Activated naive CD8-positive, alpha-beta T cell treated with anti-CD3 and anti-CD28 coated beads, Interleukin-2, amount 10 ng/mL, durations not matched to agents 7 days and 5 days (primary cell): ENCODE data around the gene RNGTT. TPM values are rescaled to one million over a fixed set of nuclear protein-coding genes. Genes with fewer than 3 reads are reported as not detected.

Source experiments
- ATAC-seq: fragments of 150-1000 bp; cut with Tn5 transposase; one replicate; pipeline ENCODE4 v1.10.0; 2021; ENCODE audit warnings: low read depth, moderate library complexity
- POLR2A ChIA-PET: fragments of 350-600 bp; sonication (Branson Sonifier 250); formaldehyde crosslinking; loops from one replicate; lab custom pipeline; 2021; ENCODE audit warnings: antibody characterized with exemption; lab: Charles Lee
- DNase-seq: peaks from one replicate; pipeline ENCODE4 v3.0.0; 2021
- H3K27ac Mint-ChIP-seq: one replicate; pipeline ENCODE4 v1.8.0; 2022; ENCODE audit warnings: mild to moderate bottlenecking, mixed read lengths
- H3K27me3 Mint-ChIP-seq: one replicate; pipeline ENCODE4 v1.8.0; 2022; ENCODE audit warnings: mild to moderate bottlenecking, moderate library complexity, mixed read lengths
- H3K36me3 Mint-ChIP-seq: one replicate; pipeline ENCODE4 v1.8.0; 2021; ENCODE audit warnings: mild to moderate bottlenecking, mixed read lengths
- H3K4me1 Mint-ChIP-seq: one replicate; pipeline ENCODE4 v1.8.0; 2021; ENCODE audit warnings: mixed read lengths
- H3K4me3 Mint-ChIP-seq: one replicate; pipeline ENCODE4 v1.8.0; 2022; ENCODE audit warnings: mild to moderate bottlenecking, moderate library complexity, mixed read lengths
- H3K9me3 Mint-ChIP-seq: one replicate; pipeline ENCODE4 v1.8.0; 2021; ENCODE audit warnings: mixed read lengths
- total RNA-seq, 2 experiments: library from RNA; stranded (reverse); gene quantifications; one replicate each; pipeline ENCODE4 v1.2.3, GENCODE V29; 2021

RNGTT gene
- total RNA-seq, 2 experiments from 2014 or later = 19.9 to 20.1 TPM

DNA sequence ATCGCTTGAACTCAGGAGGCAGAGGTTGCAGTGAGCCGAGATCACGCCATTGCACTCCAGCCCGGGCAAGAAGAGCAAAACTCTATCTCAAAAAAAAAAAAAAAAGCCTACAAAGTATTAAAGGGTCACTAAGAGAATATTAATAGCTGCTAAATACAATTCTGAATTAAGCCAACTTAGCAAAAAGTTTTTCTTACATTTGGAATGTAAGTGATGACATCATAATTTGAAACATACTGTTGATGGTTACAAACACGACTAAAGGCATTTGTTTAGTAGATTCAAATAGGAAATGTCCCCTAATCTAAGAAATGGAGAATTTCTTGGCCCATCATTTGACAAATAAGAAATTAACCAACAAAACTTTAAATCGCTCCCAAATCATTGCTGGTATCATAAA lies 282.8 kb downstream of the RNGTT start:
- Mint-ChIP-seq H3K27ac (no peak overlapping the region), H3K9me3 (peaks cover 2% of the 10 kb centered on the region), H3K36me3 (peaks cover 16% of the 10 kb centered on the region), H3K4me1 (no peaks in the 10 kb centered on the region), H3K27me3 (no peaks in the 10 kb centered on the region), H3K4me3 (no peak overlapping the region)
- POLR2A ChIA-PET = no interaction called here
- no peak for ATAC-seq
- no peak for DNase-seq

DNA sequence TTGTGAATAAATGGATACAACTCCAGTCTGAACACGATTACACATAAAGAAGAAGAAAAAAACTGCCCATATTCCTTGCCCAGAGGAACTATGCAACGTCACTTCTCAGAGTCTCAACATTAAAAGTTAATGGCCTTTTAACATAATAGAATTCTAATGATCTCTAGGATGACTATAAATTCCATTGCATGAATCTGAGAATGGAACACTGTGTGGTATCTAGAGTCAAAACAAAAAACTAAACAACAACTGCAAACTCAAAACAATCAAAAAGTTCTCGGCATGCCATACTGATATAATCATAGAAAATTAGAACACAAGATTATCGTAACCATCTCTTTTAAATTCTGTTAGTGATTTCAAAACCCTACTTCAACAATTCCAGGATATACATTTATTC lies 283.6 kb downstream of the RNGTT start:
- Mint-ChIP-seq H3K36me3 (peaks cover 16% of the 10 kb centered on the region), H3K27ac (no peak overlapping the region), H3K4me3 (no peak overlapping the region), H3K27me3 (no peaks in the 10 kb centered on the region), H3K4me1 (no peaks in the 10 kb centered on the region), H3K9me3 (peaks cover 2% of the 10 kb centered on the region)
- DNase-seq (no peak), ATAC-seq (no peak)
- POLR2A ChIA-PET = no interaction called here

DNA sequence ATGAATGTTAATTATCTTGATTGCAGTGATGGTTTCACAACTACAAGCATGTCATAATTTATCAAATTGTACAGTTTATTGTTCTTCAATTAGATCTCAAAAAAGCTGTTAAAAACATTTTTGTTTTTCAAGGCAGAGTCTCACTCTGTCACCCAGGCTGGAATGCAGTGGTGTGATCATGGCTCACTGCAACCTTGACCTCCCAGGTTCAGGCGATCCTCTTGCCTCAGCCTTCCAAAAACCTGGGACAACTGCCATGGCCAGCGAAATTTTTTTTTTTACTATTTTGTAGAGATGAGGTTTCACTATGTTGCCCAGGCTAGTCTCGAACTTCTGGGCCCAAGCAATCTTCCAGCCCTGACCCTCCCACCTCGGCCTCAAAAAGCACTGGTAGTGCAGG lies 286.1 kb downstream of the RNGTT start:
- H3K36me3 Mint-ChIP-seq = peaks cover 27% of the 10 kb centered on the region
- POLR2A ChIA-PET = no interaction called here
- no peak overlapping the region for H3K4me3 Mint-ChIP-seq
- H3K27me3 Mint-ChIP-seq = no peaks in the 10 kb centered on the region
- no peak overlapping the region for H3K27ac Mint-ChIP-seq
- peaks cover 2% of the 10 kb centered on the region for H3K9me3 Mint-ChIP-seq
- ATAC-seq (no peak), DNase-seq (no peak)
- H3K4me1 Mint-ChIP-seq = no peaks in the 10 kb centered on the region

DNA sequence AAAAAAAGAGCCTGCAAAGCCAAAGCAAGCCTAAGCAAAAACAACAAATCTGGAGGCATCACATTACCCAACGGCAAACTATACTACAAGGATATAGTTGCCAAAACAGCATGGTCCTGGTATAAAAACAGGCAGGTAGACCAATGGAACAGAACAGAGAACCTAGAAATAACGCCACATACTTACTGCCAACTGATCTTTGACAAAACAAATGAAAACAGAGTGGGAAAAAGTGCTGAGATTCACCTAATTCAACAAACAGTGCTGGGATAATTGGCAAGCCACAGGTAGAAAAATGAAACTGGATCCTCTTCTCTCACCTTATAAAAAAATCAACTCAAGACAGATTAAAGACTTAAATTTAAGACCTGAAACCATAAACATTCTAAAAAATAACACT lies 291.8 kb downstream of the RNGTT start:
- POLR2A ChIA-PET = no interaction called here
- H3K27ac Mint-ChIP-seq = no peak overlapping the region
- H3K36me3 Mint-ChIP-seq = peaks cover 53% of the 10 kb centered on the region
- no peak overlapping the region for H3K4me3 Mint-ChIP-seq
- peaks cover 20% of the 10 kb centered on the region for H3K9me3 Mint-ChIP-seq
- ATAC-seq (no peak), DNase-seq (no peak)
- H3K27me3 Mint-ChIP-seq = no peaks in the 10 kb centered on the region
- no peaks in the 10 kb centered on the region for H3K4me1 Mint-ChIP-seq

DNA sequence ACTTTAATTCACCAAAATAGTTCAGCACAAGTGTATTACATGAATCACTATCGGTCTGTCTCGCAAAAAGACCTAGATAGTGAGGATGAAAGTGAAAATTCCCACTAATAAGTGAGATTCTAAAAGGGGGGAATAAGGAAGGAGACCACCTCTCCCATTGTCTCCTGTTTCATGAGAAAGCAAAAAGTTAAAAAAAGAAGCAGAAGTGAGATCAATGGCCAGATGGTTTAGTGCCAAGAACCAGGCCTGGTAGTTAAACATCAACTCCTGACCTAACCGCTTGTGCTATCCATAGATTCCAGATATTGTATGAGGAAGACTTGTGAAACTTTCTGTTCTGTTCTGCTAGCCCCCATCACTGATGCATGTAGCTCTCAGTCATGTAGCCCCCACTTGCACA lies 293.0 kb downstream of the RNGTT start:
- H3K27ac Mint-ChIP-seq = no peak overlapping the region
- H3K4me3 Mint-ChIP-seq = no peak overlapping the region
- no peaks in the 10 kb centered on the region for H3K4me1 Mint-ChIP-seq
- H3K9me3 Mint-ChIP-seq = peaks cover 20% of the 10 kb centered on the region
- H3K36me3 Mint-ChIP-seq = peaks cover 51% of the 10 kb centered on the region
- ATAC-seq (no peak), DNase-seq (no peak)
- POLR2A ChIA-PET = no interaction called here
- H3K27me3 Mint-ChIP-seq = no peaks in the 10 kb centered on the region

DNA sequence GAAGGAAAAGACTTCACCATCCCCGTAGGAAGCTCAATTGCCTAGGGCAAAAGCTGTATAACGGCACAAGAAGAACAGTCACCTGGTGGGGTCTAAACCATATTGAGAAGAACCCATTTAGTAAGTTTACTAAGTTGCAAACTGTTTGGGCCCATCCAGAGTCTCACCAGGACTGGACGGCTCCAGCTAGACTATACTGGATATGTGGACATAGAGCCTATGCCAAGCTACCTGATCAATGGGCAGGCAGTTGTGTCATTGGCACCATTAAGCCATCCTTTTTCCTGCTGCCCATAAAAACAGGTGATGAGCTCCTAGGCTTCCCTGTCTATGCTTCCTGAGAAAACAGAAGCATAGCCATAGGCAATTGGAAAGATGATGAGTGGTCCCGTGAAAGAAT lies 293.9 kb downstream of the RNGTT start:
- ATAC-seq (no peak), DNase-seq (no peak)
- POLR2A ChIA-PET = no interaction called here
- no peak overlapping the region for H3K4me3 Mint-ChIP-seq
- H3K9me3 Mint-ChIP-seq = peaks cover 20% of the 10 kb centered on the region
- no peaks in the 10 kb centered on the region for H3K27me3 Mint-ChIP-seq
- no peaks in the 10 kb centered on the region for H3K4me1 Mint-ChIP-seq
- no peak overlapping the region for H3K27ac Mint-ChIP-seq
- H3K36me3 Mint-ChIP-seq = peaks cover 50% of the 10 kb centered on the region

DNA sequence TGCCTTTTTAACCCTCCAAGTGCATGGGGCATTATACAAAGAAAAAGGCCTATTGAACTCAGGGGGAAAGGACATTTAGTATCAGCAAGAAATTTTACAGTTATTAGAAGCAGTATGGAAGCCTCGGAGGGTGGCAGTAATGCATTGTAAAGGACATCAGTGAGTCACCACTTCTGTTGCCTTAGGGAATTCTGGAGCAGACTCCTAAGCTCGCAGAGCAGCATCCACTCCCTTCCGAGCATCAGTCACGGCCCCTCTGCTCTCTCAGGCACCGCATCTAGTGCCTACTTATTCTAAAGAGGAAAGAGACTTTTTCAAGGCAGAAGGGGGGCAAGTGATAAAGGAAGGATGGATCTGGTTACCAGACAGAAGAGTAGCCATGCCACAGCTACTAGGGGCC lies 296.5 kb downstream of the RNGTT start:
- H3K4me1 Mint-ChIP-seq = peaks cover 3% of the 10 kb centered on the region
- ATAC-seq (no peak), DNase-seq (no peak)
- no peaks in the 10 kb centered on the region for H3K27me3 Mint-ChIP-seq
- POLR2A ChIA-PET = no interaction called here
- no peak overlapping the region for H3K4me3 Mint-ChIP-seq
- H3K27ac Mint-ChIP-seq = no peak overlapping the region
- H3K9me3 Mint-ChIP-seq = peaks cover 27% of the 10 kb centered on the region
- peaks cover 51% of the 10 kb centered on the region for H3K36me3 Mint-ChIP-seq

DNA sequence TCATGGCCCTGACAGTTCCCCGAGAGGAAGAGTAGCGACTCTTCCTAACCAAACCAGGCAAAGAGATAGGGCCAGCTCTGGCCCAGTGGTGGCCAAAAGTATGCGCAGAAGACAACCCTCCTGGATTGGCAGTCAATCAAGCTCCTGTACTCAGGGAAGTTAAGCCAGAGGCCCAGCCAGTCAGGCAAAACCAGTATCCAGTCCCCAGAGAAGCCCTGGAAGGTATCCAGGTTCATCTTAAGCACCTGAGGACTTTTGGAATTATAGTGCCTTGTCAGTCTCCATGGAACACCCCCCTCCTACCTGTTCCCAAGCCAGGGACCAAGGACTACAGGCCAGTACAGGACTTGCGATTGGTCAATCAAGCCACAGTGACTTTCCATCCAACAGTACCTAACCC lies 298.3 kb downstream of the RNGTT start:
- peaks cover 20% of the 10 kb centered on the region for H3K9me3 Mint-ChIP-seq
- peaks cover 39% of the 10 kb centered on the region for H3K36me3 Mint-ChIP-seq

DNA sequence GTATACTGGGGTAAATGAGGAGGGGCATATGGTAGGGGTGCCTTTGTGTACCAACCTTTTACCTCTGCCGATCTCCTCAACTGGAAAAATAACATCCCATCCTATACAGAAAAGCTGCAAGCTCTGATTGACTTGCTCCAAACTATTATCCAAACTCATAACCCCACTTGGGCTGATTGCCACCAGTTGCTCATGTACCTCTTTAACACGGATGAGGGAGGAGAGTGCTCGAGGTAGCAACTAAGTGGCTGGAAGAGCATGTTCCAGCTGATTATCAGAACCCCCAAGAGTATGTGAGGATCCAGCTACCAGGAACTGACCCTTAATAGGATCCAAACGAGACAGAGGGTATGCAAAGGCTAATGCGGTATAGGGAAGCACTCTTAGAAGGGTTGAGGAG lies 299.6 kb downstream of the RNGTT start:
- peaks cover 4% of the 10 kb centered on the region for H3K4me1 Mint-ChIP-seq
- H3K9me3 Mint-ChIP-seq = peaks cover 17% of the 10 kb centered on the region
- H3K36me3 Mint-ChIP-seq = peaks cover 42% of the 10 kb centered on the region
- ATAC-seq (no peak), DNase-seq (no peak)
- no peak overlapping the region for H3K4me3 Mint-ChIP-seq
- no peaks in the 10 kb centered on the region for H3K27me3 Mint-ChIP-seq
- POLR2A ChIA-PET = no interaction called here
- no peak overlapping the region for H3K27ac Mint-ChIP-seq

More for the DNA sequence above, 298.3 kb downstream of the RNGTT start:
- DNase-seq (no peak), ATAC-seq (no peak)
- no peak overlapping the region for H3K4me3 Mint-ChIP-seq
- POLR2A ChIA-PET = no interaction called here
- H3K4me1 Mint-ChIP-seq = peaks cover 4% of the 10 kb centered on the region
- no peak overlapping the region for H3K27ac Mint-ChIP-seq
- no peaks in the 10 kb centered on the region for H3K27me3 Mint-ChIP-seq

DNA sequence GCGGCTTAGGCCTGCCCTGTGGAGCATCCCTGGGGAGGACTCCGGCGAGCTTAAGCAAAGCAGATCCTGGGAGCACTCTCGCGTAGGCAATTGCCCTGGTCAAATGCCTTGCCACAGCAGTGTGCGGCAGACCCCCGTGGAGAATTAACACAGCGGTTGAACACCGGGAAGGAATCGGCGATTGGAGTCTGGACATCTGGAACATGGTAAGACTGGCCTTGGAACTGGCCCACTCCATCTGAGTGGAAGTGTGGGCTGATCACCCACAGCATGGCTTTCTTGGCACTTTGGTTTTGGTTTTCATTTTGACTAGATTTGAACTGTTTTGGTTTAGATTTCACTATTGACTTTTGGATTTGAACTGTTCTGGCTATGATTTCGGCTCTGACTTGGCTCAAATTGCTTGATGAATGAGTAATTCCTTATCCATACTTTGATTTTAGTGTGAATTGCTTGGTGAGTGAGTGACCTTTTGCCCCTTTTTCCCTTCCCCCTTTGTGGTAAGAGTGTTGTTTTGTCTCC lies 300.7 kb downstream of the RNGTT start:
- POLR2A ChIA-PET = no interaction called here
- Mint-ChIP-seq H3K27me3 (no peaks in the 10 kb centered on the region), H3K4me1 (peaks cover 4% of the 10 kb centered on the region), H3K9me3 (peaks cover 15% of the 10 kb centered on the region), H3K27ac (no peak overlapping the region), H3K4me3 (no peak overlapping the region), H3K36me3 (peaks cover 46% of the 10 kb centered on the region)
- no peak for ATAC-seq
- no peak for DNase-seq

DNA sequence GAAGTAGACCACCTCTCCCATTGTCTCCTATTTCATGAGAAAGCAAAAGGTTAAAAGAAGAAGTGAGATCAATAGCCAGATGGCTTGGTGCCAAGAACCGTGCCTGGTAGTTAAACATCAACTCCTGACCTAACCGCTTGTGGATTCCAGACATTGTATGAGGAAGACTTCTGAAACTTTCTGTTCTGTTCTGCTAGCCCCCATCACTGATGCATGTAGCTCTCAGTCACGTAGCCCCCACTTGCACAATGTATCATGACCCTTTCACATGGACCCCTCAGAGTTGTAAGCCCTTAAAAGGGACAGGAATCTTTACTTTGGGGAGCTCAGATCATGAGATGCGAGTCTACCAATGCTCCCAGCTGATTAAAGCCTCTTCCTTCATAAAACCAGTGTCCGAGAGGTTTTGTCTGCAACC lies 301.2 kb downstream of the RNGTT start:
- DNase-seq = no peak
- POLR2A ChIA-PET = no interaction called here
- Mint-ChIP-seq H3K27ac (no peak overlapping the region), H3K9me3 (peaks cover 15% of the 10 kb centered on the region), H3K4me1 (peaks cover 4% of the 10 kb centered on the region), H3K36me3 (peaks cover 46% of the 10 kb centered on the region), H3K4me3 (no peak overlapping the region), H3K27me3 (no peaks in the 10 kb centered on the region)
- no peak for ATAC-seq

DNA sequence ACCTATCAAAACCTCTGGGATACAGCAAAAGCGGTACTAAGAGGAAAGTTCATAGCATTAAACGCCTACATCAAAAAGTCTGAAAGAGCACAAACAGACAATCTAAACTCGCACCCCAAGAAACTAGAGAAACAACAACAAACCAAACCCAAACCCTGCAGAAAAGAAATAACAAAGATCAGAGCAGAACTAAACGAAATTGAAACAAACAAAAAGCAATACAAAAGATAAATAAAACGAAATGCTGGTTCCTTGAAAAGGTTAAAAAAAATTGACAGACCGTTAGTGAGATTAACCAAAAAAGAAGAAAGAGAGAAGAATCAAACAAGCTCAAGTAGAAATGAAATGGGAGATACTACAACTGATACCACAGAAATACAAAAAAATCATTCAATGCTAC lies 302.3 kb downstream of the RNGTT start:
- H3K36me3 Mint-ChIP-seq = peaks cover 42% of the 10 kb centered on the region
- POLR2A ChIA-PET = no interaction called here
- ATAC-seq = no peak
- no peak for DNase-seq
- H3K4me1 Mint-ChIP-seq = peaks cover 4% of the 10 kb centered on the region
- no peaks in the 10 kb centered on the region for H3K27me3 Mint-ChIP-seq
- H3K27ac Mint-ChIP-seq = no peak overlapping the region
- peaks cover 15% of the 10 kb centered on the region for H3K9me3 Mint-ChIP-seq
- no peak overlapping the region for H3K4me3 Mint-ChIP-seq

DNA sequence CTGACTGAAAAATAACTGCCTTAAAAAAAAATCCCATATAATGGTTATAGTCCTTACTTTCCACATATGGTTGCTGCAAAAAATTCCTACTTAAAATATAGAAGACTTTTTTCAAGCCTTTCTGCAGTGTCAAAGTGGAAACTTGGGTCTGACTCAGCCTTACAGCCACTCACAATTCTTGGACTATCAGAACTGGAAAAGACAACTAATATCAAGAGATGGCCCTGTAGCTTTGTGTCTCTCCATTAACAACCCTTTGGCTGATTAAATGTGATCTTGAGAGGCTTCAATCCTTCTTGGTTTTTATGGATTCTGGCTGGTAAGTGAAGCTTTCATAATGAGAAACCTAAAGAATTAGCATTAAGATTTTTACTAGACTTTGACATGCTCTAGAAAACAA lies 307.8 kb downstream of the RNGTT start:
- Mint-ChIP-seq H3K4me3 (no peak overlapping the region), H3K4me1 (no peaks in the 10 kb centered on the region), H3K36me3 (peaks cover 26% of the 10 kb centered on the region), H3K27ac (no peak overlapping the region), H3K9me3 (peaks cover 1% of the 10 kb centered on the region), H3K27me3 (no peaks in the 10 kb centered on the region)
- POLR2A ChIA-PET = no interaction called here
- DNase-seq = no peak
- ATAC-seq = no peak

DNA sequence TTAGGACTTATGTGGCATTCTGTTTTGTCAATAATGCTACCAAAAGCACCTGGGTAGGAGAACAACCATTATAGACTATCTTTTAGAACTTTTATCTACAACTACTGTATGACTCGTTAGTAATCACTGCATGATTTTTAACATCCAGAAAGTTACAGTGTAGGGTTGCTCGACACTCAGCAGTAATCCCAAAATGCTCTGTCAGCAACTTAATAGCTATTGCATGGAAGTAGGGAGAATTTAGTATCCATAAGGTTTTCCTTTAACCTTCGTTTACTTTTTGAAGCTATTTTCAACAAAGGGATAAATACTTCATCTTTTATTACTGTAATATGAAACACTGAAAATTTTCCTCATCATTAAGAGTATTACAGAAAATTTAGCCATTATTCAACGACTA lies 309.5 kb downstream of the RNGTT start:
- H3K9me3 Mint-ChIP-seq = peaks cover 2% of the 10 kb centered on the region
- H3K27me3 Mint-ChIP-seq = no peaks in the 10 kb centered on the region
- DNase-seq (no peak), ATAC-seq (no peak)
- peaks cover 18% of the 10 kb centered on the region for H3K36me3 Mint-ChIP-seq
- H3K4me3 Mint-ChIP-seq = no peak overlapping the region
- H3K27ac Mint-ChIP-seq = no peak overlapping the region
- H3K4me1 Mint-ChIP-seq = no peaks in the 10 kb centered on the region
- POLR2A ChIA-PET = no interaction called here

DNA sequence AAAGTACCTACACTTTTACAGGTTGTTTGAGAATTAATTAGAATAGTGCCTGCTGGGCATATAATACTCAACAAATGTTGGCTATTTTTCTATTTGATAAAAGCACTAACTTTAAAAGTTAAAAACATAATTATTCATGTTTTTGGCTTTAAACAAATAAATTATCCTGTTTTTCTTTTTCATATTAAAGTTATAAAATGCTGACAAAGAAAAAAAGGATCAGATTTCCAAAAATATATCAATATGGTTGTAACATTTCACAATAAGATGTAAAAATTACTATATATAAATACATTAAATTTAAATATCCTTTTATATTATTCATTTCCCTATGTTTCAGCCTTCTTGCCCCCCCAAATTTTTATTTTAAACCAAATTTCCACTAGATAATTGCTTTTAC lies 312.0 kb downstream of the RNGTT start:
- DNase-seq (no peak), ATAC-seq (no peak)
- POLR2A ChIA-PET = no interaction called here
- Mint-ChIP-seq H3K4me1 (no peaks in the 10 kb centered on the region), H3K27ac (no peak overlapping the region), H3K4me3 (no peak overlapping the region), H3K36me3 (peaks cover 2% of the 10 kb centered on the region), H3K27me3 (no peaks in the 10 kb centered on the region), H3K9me3 (peaks cover 2% of the 10 kb centered on the region)
